HG03521 (cell line): ENCODE measurements around the gene SRPK2.
A peak's percentile ranks its signal among the peaks of the same experiment; 100 is the strongest.
"Not testable (repeated sequence)": the region's sequence is repeated elsewhere in the genome, so short reads cannot be mapped to it uniquely, and the experiment has no call there.

Experiments used
- ATAC-seq: cut with Tn5 transposase; IDR thresholded peaks from one replicate; pipeline ENCODE4 v1.9.1; 2021; ENCODE audit warnings: mild to moderate bottlenecking, moderate library complexity; ENCODE audit not compliant: unreplicated experiment

SRPK2 gene

GRCh38 chr7:105305633-105306032, 83.1 kb downstream of the SRPK2 start:
- ATAC-seq = no peak

GRCh38 chr7:105304040-105304895, 84.5 kb downstream of the SRPK2 start:
- peak; percentile 56 for ATAC-seq

DNA sequence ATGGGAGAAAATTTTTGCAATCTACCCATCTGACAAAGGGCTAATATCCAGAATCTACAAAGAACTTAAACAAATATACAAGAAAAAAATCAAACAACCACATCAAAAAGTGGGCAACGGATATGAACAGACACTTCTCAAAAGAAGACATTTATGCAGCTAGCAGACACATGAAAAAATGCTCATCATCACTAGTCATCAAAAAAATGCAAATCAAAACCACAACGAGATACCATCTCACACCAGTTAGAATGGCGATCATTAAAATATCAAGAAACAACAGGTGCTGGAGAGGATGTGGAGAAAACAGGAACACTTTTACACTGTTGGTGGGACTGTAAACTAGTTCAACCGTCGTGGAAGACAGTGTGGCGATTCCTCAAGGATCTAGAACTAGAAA, 88.1 kb downstream of the SRPK2 start:
- not testable (repeated sequence) for ATAC-seq

DNA sequence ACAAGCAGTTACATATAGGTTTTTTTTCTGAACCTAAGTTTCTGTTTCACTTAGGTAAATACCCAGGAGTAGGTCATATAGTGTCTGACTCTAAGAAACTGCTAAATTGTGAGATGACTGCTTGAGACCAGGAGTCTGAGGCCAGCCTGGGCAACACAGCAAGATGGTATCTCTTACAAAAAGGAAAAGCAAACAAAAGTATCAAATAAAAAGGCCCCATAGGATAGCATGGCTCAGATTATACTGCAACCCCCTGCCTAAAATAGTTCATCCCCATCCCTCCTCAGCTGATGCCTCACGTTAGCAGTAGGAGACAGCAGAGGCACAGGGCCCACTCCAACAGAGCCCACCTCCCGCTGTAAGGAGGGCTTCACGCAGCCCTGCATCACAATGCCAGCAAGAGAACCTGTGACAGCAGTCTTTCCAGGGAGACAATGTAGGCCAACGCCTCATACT, 90.3 kb downstream of the SRPK2 start:
- peak; percentile 86 for ATAC-seq

DNA sequence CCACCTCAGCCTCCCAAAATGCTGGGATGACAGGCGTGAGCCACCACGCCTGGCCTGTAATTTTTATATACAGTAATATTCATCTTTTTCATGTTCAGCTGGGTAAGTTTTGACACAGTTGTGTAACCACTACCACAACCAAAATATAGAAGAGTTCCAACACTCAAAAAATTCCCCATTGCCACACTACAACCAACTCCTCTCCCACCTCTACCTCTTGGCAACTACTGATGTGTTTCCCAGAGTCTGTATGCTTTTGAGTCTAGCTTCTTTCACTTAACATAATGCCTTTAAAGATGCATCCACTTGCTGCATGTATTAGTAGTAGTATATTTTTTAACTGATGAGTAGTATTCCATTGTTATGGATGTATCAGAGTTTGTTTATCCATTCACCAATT, 90.7 kb downstream of the SRPK2 start:
- ATAC-seq = peak; percentile 24

DNA sequence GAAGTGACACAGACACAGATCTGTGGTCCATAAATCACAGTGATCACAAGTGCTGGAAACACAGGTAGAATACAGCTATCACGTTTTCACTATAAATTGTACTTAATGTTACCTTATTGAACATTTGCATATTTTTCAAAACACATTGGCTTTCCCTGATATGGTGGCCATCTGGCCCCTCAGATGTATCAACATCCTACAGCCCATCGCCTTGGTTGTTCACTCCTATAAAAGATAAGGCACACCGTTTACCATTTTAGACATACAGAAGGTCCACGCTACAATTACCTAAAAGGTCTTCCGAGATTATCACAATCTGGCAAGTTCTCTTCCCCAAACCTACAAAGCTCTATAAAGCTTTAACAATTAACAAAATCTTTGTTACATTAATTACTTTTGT, 91.4 kb downstream of the SRPK2 start:
- no peak for ATAC-seq

DNA sequence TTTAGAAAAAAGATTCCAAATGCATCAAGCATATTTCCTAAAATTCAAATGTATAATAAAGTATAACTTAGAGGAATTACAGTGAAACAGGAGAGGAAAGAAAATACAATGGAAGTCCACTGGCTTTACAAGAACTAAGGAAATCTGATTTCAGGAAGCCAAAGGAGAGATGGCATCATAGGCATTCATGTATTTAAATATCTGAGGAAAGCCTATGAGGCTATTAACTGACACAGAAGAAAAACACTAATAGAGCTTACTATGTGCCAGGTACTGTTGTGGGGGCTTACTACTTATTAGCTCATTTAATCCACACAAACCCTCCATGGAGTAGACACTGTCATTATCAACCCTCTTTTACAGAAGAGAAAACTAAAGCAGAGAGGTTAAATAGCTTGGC, 92.2 kb downstream of the SRPK2 start:
- no peak for ATAC-seq

DNA sequence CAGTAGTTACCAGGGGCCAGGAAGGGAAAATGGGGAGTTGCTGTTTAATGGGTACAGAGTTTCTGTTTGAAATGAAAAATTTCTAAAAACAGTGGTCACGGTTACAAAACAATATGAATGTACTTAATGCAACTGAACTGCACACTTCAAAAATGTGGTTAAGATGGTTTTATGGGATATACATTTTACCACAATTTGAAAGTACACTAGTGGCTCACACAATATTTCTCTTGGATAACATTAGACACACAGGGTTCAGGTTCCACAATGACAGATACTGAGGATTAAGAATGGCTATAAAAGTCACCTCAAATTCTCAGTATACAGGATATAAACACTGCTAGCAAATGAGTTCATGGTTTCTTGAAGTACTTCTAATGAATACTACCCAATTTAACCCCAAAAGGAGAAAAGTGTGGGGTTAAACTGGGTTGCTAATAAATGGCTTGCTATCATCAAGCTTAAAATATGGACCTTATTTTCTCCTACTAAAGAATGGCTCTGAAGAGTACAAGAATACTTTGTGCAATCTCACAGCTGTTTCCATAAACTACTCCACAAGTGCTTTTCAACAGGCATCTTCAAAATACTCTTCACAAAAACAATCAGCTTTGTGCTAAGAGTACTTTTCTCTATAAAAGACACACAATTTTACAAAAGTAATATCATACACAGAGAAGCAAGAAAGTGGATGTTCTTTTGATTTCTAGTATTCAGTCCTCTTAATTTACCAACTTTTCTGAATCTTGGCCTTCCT, 92.9 kb downstream of the SRPK2 start:
- ATAC-seq = no peak

DNA sequence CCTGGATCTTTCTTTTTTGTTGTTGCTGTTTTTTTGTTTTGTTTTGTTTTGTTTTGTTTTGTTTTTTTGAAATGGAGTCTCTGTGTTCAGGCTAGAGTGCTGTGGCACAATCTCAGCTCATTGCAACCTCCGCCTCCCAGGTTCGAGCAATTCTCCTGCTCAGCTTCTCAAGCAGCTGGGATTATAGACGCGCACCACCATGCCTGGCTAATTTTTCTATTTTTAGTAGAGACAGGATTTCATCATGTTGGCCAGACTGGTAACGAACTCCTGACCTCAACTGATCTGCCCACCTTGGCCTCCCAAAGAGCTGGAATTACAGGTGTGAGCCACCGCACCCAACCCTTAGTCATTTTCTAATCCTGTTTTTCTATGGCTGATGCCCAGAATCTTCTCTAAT, 94.2 kb downstream of the SRPK2 start:
- ATAC-seq = not testable (repeated sequence)

GRCh38 chr7:105289704-105290103, 99.0 kb downstream of the SRPK2 start:
- ATAC-seq = no peak

DNA sequence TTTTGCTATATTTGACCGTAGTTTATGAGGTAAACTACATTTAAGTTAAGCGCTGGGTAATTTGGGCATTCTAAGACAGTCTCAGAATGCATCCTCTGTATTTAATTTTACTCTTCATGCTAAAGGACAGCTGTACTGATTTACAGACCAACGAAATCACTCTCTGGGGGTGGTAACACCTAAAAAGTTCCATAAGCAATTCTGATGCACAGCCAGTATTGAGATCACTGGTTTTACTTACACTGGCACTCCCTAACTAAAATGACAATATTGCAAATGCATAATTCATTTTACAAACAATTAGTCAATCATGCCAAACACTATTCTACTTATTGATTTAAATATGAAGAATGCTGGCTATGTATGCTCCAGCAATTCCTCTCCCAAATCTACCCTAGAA, 102.3 kb downstream of the SRPK2 start:
- ATAC-seq = no peak

- no peak for ATAC-seq
These were observed 103.4 kb downstream of the SRPK2 start for GRCh38 chr7:105285118-105285874.

DNA sequence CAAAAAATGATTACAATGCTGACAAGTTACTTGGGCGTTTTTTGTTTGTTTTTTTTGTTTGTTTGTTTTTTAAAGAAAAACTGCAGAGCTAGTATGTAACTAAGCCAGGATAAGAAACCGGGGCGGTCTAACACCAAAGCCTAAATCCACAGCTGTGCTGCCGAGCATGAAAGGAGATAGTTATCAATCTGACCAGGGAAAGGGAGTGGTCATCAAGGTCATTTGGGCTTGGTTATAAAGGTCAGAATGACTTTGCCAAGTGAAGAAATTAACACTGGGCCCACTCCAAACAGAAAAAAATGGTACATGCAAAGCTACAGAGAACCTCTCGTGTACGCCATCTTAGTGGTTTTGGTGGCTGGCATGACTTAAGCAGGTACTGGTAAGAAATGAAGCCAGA, 104.7 kb downstream of the SRPK2 start:
- ATAC-seq = no peak

DNA sequence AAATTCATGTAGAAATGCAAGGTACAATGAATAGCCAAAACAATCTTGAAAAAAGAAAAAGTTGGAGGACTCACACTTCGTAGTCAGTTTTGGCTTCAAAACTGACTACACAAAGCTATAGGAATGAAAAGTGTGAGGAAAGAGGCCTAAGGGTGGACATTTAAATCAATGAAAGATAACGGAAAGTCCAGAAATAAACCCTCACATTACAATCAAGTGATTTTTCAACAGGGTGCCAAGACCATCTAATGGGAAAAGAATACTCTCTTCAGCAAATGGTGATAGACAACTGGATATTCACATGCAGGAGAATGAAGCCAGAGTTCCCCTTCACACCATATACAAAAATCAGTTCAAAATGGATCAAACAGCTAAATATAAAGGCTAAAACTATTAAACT, 106.8 kb downstream of the SRPK2 start:
- ATAC-seq = no peak

GRCh38 chr7:105279688-105280007, 109.1 kb downstream of the SRPK2 start:
- peak; percentile 84 for ATAC-seq

- ATAC-seq = peak; percentile 32
These were observed 109.6 kb downstream of the SRPK2 start for GRCh38 chr7:105278973-105279687.

- no peak for ATAC-seq
These were observed 110.2 kb downstream of the SRPK2 start for GRCh38 chr7:105278565-105278964.

GRCh38 chr7:105277341-105277740, 111.4 kb downstream of the SRPK2 start:
- no peak for ATAC-seq

DNA sequence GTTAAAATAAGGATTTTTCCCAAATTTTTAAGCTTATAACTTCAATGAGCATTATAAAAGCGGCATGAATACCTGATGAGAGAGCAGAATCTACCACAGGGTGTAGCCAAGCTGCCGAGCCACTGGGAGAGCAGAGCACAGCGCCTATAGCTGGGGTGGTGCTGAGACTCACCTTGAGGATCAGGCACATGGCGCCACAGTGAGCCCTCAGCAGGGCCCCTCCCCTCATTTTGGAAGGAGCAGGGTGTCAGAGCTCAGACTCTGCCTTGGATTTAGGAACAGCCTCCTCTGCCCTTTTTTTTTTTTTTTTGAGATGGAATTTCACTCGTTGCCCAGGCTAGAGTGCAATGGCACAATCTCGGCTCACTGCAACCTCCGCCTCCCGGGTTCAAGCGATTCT, 118.6 kb downstream of the SRPK2 start:
- no peak for ATAC-seq

GRCh38 chr7:105269397-105269796, 119.3 kb downstream of the SRPK2 start:
- peak; percentile 30 for ATAC-seq
